ENCODE measurements around the gene TNFAIP8L2.
"Not testable (repeated sequence)": the region's sequence is repeated elsewhere in the genome, so short reads cannot be mapped to it uniquely, and the experiment has no call there.

DNA sequence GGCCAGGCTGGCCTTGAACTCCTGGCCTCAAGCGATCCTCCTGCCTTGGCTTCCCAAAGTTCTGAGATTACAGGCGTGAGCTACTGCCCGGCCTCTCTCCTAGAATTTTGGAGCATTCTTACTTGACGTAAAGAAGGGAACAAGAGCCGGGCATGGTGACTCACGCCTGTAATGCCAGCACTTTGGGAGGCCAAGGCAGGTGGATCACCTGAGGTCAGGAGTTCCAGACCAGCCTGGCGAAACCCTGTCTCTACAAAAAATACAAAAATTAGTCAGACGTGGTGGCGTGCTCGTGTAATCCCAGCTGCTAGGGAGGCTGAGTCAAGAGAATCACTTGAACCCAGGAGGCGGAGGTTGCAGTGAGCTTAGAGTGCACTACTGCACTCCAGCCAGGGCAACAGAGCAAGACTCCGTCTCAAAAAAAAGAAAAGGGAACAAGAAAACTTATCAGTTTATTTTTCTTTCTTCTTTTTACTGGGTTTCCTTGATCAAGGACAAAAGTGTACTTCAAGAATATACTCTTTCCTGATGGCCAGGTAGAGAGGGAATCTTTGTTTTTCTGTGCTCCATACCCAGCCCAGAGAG is 49.0 kb downstream of the TNFAIP8L2 start:
- not testable (repeated sequence) for TF ChIP-seq POLR2AphosphoS5 (IDR thresholded peaks at IDR 0.05; ENCODE audit: low read depth, low read length); POLR2A (IDR thresholded peaks at IDR 0.05; ENCODE audit: low read depth, low read length); TAF1 (IDR thresholded peaks at IDR 0.05; ENCODE audit: borderline replicate concordance, low read depth, low read length)

All from GM12892 (cell line).